ENCODE data around the gene CHST9. TPM values are rescaled to one million over a fixed set of nuclear protein-coding genes. Genes with fewer than 3 reads are reported as not detected.

Gene CHST9
- total RNA-seq, 2 donors from 2014 or later = 0.07 TPM; not detected in 1

DNA sequence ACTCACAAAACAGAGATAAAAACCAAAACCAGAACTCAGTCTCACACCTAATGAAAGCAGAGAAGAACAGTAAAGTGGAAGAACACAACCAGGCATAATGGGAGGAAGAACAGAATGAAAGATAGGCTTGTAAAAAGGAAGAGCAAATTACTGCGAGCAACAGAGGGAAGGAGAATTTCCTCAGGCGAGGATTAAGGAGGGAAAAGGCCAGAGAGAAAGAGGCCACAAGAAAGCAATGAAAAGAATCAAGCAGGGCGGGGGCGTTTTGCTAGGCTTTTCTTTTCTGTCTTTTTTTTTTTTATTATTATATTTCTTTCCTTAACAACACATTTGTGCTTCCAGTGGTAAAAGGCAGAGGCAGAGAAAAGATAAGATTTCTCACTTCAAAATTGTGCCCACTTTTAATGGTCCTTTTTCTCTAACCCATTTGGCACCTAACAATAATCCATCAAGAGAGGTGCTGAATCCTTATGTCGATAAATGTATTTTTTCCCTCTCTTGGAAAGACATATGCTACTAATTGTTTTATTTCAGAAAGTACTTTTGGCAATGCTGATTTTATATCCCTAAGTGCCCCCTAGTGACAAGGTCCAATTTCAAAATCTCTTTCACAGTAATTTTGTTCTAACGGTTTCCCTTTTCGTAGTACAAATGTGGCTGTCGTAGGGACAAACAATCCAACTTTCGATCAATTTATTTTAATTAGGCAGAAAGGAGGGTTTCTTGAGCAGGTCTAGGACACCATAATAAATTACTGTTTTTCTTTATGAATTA, 180.9 kb downstream of the CHST9 start:
- no peak overlapping the region for H3K4me3 ChIP-seq
- no peak overlapping the region for H3K27ac ChIP-seq
- H3K9me3 ChIP-seq = no peaks in the 10 kb centered on the region
- H3K36me3 ChIP-seq = no peaks in the 10 kb centered on the region
- H3K4me1 ChIP-seq (ENCODE audit: control insufficient read depth in 1 of 2, low read depth in 2 of 2) = no peaks in the 10 kb centered on the region
- no peak for ATAC-seq (ENCODE audit: insufficient number of reproducible peaks, low FRiP score, low read depth)
- no peak for DNase-seq (ENCODE audit: low spot score)
- no peaks in the 10 kb centered on the region for H3K27me3 ChIP-seq (replicated peaks; ENCODE audit: insufficient read depth)
- TF ChIP-seq, protein P1, sequence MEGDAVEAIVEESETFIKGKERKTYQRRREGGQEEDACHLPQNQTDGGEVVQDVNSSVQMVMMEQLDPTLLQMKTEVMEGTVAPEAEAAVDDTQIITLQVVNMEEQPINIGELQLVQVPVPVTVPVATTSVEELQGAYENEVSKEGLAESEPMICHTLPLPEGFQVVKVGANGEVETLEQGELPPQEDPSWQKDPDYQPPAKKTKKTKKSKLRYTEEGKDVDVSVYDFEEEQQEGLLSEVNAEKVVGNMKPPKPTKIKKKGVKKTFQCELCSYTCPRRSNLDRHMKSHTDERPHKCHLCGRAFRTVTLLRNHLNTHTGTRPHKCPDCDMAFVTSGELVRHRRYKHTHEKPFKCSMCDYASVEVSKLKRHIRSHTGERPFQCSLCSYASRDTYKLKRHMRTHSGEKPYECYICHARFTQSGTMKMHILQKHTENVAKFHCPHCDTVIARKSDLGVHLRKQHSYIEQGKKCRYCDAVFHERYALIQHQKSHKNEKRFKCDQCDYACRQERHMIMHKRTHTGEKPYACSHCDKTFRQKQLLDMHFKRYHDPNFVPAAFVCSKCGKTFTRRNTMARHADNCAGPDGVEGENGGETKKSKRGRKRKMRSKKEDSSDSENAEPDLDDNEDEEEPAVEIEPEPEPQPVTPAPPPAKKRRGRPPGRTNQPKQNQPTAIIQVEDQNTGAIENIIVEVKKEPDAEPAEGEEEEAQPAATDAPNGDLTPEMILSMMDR (IDR thresholded peaks at IDR 0.05) = no peak

DNA sequence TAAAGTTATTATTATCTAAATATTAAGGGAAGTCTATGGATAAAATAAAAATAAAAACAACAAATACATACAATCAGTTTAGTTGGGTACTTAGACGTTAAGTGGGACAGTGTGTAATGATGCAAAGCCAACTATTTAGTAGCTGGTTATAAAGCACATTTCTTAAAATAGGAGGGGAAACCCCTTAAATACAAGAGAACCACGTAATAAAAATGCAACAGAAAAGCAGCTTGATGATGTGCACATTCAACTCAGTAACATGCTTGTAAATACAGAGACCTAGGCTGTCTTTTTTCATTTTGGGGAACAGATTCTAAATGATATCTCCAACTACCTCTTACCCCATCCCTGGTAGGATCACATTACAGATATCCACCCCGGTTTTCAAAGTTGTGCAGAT, 185.3 kb downstream of the CHST9 start:
- TF ChIP-seq, protein P1 (IDR thresholded peaks at IDR 0.05) = no peak
- Histone ChIP-seq H3K4me1 (ENCODE audit: control insufficient read depth in 1 of 2, low read depth in 2 of 2) (no peaks in the 10 kb centered on the region), H3K9me3 (no peaks in the 10 kb centered on the region), H3K36me3 (no peaks in the 10 kb centered on the region), H3K4me3 (no peak overlapping the region), H3K27me3 (replicated peaks; ENCODE audit: insufficient read depth) (no peaks in the 10 kb centered on the region), H3K27ac (no peak overlapping the region)
- ATAC-seq (ENCODE audit: insufficient number of reproducible peaks, low FRiP score, low read depth) (no peak), DNase-seq (ENCODE audit: low spot score) (no peak)

DNA sequence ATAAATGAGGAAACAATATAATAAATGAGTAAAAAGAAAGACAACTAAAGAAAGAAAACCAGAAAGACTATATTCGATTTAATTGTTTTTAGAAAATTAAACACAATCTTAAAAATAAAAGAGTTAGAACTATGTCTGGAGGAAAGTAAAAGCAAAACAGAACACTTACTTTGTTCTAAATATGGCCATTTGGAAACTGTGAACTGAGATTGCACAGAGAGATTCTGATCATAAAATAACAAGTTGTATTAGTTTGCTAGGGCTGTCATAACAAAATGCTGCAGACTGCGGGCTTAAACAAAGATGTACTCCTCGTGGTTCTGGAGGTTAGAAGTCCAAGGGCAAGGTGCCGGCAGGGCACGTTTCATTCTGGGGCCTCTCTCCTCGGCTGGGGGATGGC, 191.5 kb downstream of the CHST9 start:
- Histone ChIP-seq H3K27me3 (replicated peaks; ENCODE audit: insufficient read depth) (no peaks in the 10 kb centered on the region), H3K4me3 (no peak overlapping the region), H3K27ac (no peak overlapping the region), H3K4me1 (ENCODE audit: control insufficient read depth in 1 of 2, low read depth in 2 of 2) (no peaks in the 10 kb centered on the region), H3K9me3 (no peaks in the 10 kb centered on the region), H3K36me3 (no peaks in the 10 kb centered on the region)
- no peak for ATAC-seq (ENCODE audit: insufficient number of reproducible peaks, low FRiP score, low read depth)
- DNase-seq (ENCODE audit: low spot score) = no peak
- TF ChIP-seq, protein P1 (IDR thresholded peaks at IDR 0.05) = no peak

DNA sequence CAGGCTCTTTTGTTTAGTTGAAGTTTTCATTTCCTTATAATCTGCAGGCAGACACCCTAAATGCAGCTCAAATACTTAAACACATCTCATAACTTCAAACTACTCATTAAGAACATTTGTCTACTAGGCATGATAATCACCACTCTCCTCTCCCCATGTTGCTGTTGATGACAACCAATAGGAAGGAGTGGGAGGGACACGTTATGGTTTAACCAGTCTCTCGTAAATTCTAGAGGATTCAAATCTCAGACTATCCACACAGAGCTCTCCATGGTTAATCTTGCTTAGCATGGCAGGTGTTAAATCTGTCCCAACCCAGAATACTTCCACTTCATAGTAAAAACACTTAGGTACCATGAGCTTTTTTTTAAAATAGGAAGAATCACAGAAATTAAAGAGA, 192.2 kb downstream of the CHST9 start:
- H3K27me3 ChIP-seq (replicated peaks; ENCODE audit: insufficient read depth) = no peaks in the 10 kb centered on the region
- TF ChIP-seq, protein P1 (IDR thresholded peaks at IDR 0.05) = no peak
- H3K4me1 ChIP-seq (ENCODE audit: control insufficient read depth in 1 of 2, low read depth in 2 of 2) = no peaks in the 10 kb centered on the region
- DNase-seq (ENCODE audit: low spot score) (no peak), ATAC-seq (ENCODE audit: insufficient number of reproducible peaks, low FRiP score, low read depth) (no peak)
- H3K36me3 ChIP-seq = no peaks in the 10 kb centered on the region
- no peaks in the 10 kb centered on the region for H3K9me3 ChIP-seq
- no peak overlapping the region for H3K4me3 ChIP-seq
- no peak overlapping the region for H3K27ac ChIP-seq

DNA sequence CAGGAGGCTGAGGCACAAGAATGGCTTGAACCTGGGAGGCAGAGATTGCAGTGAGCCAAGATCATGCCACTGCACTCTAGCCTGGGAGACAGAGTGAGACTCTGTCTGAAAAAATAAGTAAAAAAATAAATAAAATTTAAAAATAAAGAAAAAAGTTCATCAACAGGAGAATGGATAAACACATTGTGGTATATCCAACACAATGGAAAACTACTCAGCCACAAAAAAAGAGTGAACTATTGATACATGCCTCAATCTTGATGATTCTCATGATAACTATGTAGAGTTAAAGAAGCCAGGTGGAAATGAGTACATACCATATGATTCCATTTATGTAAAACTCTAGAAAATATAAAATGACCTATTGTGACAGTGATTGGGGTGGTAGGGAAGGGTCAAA, 195.3 kb downstream of the CHST9 start:
- no peak for ATAC-seq (ENCODE audit: insufficient number of reproducible peaks, low FRiP score, low read depth)
- H3K27me3 ChIP-seq (replicated peaks; ENCODE audit: insufficient read depth) = no peaks in the 10 kb centered on the region
- no peaks in the 10 kb centered on the region for H3K4me1 ChIP-seq (ENCODE audit: control insufficient read depth in 1 of 2, low read depth in 2 of 2)
- H3K4me3 ChIP-seq = no peak overlapping the region
- no peaks in the 10 kb centered on the region for H3K9me3 ChIP-seq
- H3K27ac ChIP-seq = no peak overlapping the region
- no peaks in the 10 kb centered on the region for H3K36me3 ChIP-seq
- TF ChIP-seq, protein P1 (IDR thresholded peaks at IDR 0.05) = no peak
- DNase-seq (ENCODE audit: low spot score) = no peak
